ENCODE measurements around the gene KRT32. TPM values are rescaled to one million over a fixed set of nuclear protein-coding genes. Genes with fewer than 3 reads are reported as not detected.

Gene KRT32
- total RNA-seq, 1 donor from 2014 or later: not detected

DNA sequence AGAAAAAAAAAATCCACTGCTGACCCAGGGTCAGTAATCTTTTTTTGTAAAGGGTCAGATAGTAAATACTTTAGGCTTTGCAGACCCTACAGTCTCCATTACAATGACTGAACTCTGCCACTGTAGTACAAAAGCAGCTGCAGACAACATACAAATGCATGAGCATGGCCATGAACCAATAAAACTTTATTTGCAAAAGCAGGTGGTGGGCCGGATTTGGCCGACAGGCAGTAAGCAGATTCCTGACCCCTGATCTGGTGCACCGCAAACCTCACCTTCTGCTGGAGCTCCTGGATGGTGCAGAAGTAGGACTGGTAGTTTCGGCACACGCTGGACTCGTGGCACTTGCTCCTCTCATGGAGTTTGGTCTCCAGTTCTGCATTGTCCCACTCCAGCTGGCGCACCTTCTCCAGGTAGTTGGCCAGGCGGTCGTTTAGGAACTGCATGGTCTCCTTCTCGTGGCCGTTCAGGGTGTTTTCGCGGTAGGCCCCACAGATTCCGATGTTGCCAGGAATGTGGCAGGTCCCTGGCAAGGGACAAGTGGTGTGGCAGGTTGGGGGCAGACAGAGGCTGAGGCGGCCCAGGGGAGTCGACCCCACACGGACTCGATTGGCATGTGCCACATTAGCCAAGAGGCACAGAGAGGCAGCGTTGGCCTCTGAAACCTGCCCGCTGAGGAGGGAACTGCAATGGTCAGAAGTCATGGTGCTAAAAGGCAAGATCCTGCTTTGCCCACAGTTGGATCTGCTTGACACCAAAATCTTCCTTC is 55.9 kb downstream of the KRT32 start:
- no peaks in the 10 kb centered on the region for H3K9me3 ChIP-seq (ENCODE audit: low read depth)
- H3K4me3 Mint-ChIP-seq: no peak overlapping the region
- no peaks in the 10 kb centered on the region for H4K20me1 ChIP-seq (ENCODE audit: low read depth)
- peaks cover 3% of the 10 kb centered on the region for H3K4me1 ChIP-seq
- H3K36me3 ChIP-seq: no peaks in the 10 kb centered on the region
- H3K27me3 Mint-ChIP-seq (ENCODE audit: insufficient read depth, low read depth): no peaks in the 10 kb centered on the region
- no peaks in the 10 kb centered on the region for H3K9me3 Mint-ChIP-seq
- TF ChIP-seq EZH2phosphoT487 (IDR thresholded peaks at IDR 0.05) (no peak), EZH2 (IDR thresholded peaks at IDR 0.05) (no peak)
- TF ChIP-seq, protein P1, sequence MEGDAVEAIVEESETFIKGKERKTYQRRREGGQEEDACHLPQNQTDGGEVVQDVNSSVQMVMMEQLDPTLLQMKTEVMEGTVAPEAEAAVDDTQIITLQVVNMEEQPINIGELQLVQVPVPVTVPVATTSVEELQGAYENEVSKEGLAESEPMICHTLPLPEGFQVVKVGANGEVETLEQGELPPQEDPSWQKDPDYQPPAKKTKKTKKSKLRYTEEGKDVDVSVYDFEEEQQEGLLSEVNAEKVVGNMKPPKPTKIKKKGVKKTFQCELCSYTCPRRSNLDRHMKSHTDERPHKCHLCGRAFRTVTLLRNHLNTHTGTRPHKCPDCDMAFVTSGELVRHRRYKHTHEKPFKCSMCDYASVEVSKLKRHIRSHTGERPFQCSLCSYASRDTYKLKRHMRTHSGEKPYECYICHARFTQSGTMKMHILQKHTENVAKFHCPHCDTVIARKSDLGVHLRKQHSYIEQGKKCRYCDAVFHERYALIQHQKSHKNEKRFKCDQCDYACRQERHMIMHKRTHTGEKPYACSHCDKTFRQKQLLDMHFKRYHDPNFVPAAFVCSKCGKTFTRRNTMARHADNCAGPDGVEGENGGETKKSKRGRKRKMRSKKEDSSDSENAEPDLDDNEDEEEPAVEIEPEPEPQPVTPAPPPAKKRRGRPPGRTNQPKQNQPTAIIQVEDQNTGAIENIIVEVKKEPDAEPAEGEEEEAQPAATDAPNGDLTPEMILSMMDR (IDR thresholded peaks at IDR 0.05): no peak
- no peak overlapping the region for H2AFZ ChIP-seq (replicated peaks)
- no peaks in the 10 kb centered on the region for H3K27me3 ChIP-seq
- no peak overlapping the region for H3K27ac Mint-ChIP-seq
- no peak overlapping the region for H3K9ac ChIP-seq
- no peaks in the 10 kb centered on the region for H3F3A ChIP-seq (ENCODE audit: low read depth)
- no peak overlapping the region for H3K27ac ChIP-seq
- no peaks in the 10 kb centered on the region for H3K4me1 Mint-ChIP-seq
- no peaks in the 10 kb centered on the region for H3K79me2 ChIP-seq (ENCODE audit: low read depth)
- no peak overlapping the region for H3K4me3 ChIP-seq
- DNase-seq (ENCODE audit: low spot score): no peak
- H3K36me3 Mint-ChIP-seq: no peaks in the 10 kb centered on the region
- no peak overlapping the region for H3K4me2 ChIP-seq

Small RNA genes lying within 50 kb of the gene (microRNA-seq; reads per million reads assigned to microRNA genes)
- not detected for gene MIR6510

Small RNA genes lying within 50 kb of the gene (small RNA-seq; reads per million reads assigned to genes)
- gene RNU2-32P: 0.32 reads per million, percentile 30 among the genes with 10 or more reads in this experiment

Other genes with a start within 250 kb of the KRT32 start
- not detected in 2 replicates for gene KRTAP9-2, start 240.7 kb downstream of the KRT32 start, total RNA-seq (ENCODE audit: low replicate concordance)
- not detected in 2 replicates for gene KRTAP9-3, start 234.9 kb downstream of the KRT32 start, total RNA-seq (ENCODE audit: low replicate concordance)
- gene KRTAP9-8, start 229.4 kb downstream of the KRT32 start, total RNA-seq (ENCODE audit: low replicate concordance): not detected in 2 replicates
- not detected in 2 replicates for gene KRTAP9-4, start 217.7 kb downstream of the KRT32 start, total RNA-seq (ENCODE audit: low replicate concordance)
- gene KRTAP9-9, start 212.0 kb downstream of the KRT32 start, total RNA-seq (ENCODE audit: low replicate concordance): not detected in 2 replicates
- not detected in 2 replicates for gene KRTAP9-6, start 202.0 kb downstream of the KRT32 start, total RNA-seq (ENCODE audit: low replicate concordance)
- not detected in 2 replicates for gene KRTAP9-7, start 191.7 kb downstream of the KRT32 start, total RNA-seq (ENCODE audit: low replicate concordance)
- not detected in 2 replicates for gene KRTAP29-1, start 164.5 kb downstream of the KRT32 start, total RNA-seq (ENCODE audit: low replicate concordance)
- gene KRTAP16-1, start 158.1 kb downstream of the KRT32 start, total RNA-seq (ENCODE audit: low replicate concordance): not detected in 2 replicates
- gene KRTAP17-1, start 151.7 kb downstream of the KRT32 start, total RNA-seq (ENCODE audit: low replicate concordance): not detected in 2 replicates
- gene KRT33A, start 116.6 kb downstream of the KRT32 start, total RNA-seq (ENCODE audit: low replicate concordance): not detected in 2 replicates
- gene KRT33B, start 97.6 kb downstream of the KRT32 start, total RNA-seq (ENCODE audit: low replicate concordance): not detected in 2 replicates
- not detected in 2 replicates for gene KRT34, start 85.1 kb downstream of the KRT32 start, total RNA-seq (ENCODE audit: low replicate concordance)
- not detected in 2 replicates for gene KRT31, start 69.8 kb downstream of the KRT32 start, total RNA-seq (ENCODE audit: low replicate concordance)
- not detected in 2 replicates for gene KRT37, start 42.8 kb downstream of the KRT32 start, total RNA-seq (ENCODE audit: low replicate concordance)
- not detected in 2 replicates for gene KRT38, start 26.4 kb downstream of the KRT32 start, total RNA-seq (ENCODE audit: low replicate concordance)
- not detected in 2 replicates for gene KRT35, start 13.8 kb upstream of the KRT32 start, total RNA-seq (ENCODE audit: low replicate concordance)
- gene KRT36, start 22.5 kb upstream of the KRT32 start, total RNA-seq (ENCODE audit: low replicate concordance): not detected in 2 replicates
- gene KRT13, start 38.2 kb upstream of the KRT32 start, total RNA-seq (ENCODE audit: low replicate concordance): not detected in 2 replicates
- 0.15 TPM in 1 of 2 replicates, not detected in the other for gene KRT15, start 51.5 kb upstream of the KRT32 start, total RNA-seq (ENCODE audit: low replicate concordance)
- 114 and 184 TPM in 2 replicates for gene KRT19, start 60.9 kb upstream of the KRT32 start, total RNA-seq (ENCODE audit: low replicate concordance)
- not detected in 2 replicates for gene KRT9, start 104.7 kb upstream of the KRT32 start, total RNA-seq (ENCODE audit: low replicate concordance)
- not detected in 2 replicates for gene KRT14, start 119.5 kb upstream of the KRT32 start, total RNA-seq (ENCODE audit: low replicate concordance)
- gene KRT16, start 145.4 kb upstream of the KRT32 start, total RNA-seq (ENCODE audit: low replicate concordance): not detected in 2 replicates
- not detected in 2 replicates for gene KRT17, start 157.2 kb upstream of the KRT32 start, total RNA-seq (ENCODE audit: low replicate concordance)
- gene EIF1, start 221.5 kb upstream of the KRT32 start, total RNA-seq (ENCODE audit: low replicate concordance): 60.7 and 91.4 TPM in 2 replicates
- gene GAST, start 244.9 kb upstream of the KRT32 start, total RNA-seq (ENCODE audit: low replicate concordance): not detected in 2 replicates